Keratinocyte (primary cell): ENCODE results near the gene FAM78B. TPM values are rescaled to one million over a fixed set of nuclear protein-coding genes. Genes with fewer than 3 reads are reported as not detected.

ENCODE experiments used
- DNase-seq: peaks from one replicate; pipeline ENCODE4 v3.0.0-alpha.2; 2011; ENCODE audit warnings: low read depth, missing footprints, low spot score
- FAIRE-seq: peaks from 2 replicates; lab custom pipeline; 2011; peaks lifted over from hg19 to GRCh38; lab: Jason Lieb, UNC
- H2AFZ ChIP-seq: 2 replicates; pipeline ENCODE4 v1.6.0; 2012; ENCODE audit warnings: low read length, control low read depth, inconsistent platforms; ENCODE audit not compliant: control insufficient read depth
- H3K27ac ChIP-seq: 2 replicates; pipeline ENCODE4 v1.5.1; 2011; ENCODE audit warnings: low read length; ENCODE audit not compliant: control insufficient read depth, insufficient read depth
- H3K27me3 ChIP-seq: 3 replicates; pipeline ENCODE4 v1.6.0; 2011; ENCODE audit warnings: low read length; ENCODE audit not compliant: control insufficient read depth, insufficient read depth; ENCODE audit errors: extremely low read depth
- H3K36me3 ChIP-seq, 2 experiments: 2 replicates in 1 of 2; 3 replicates in 1 of 2; pipeline ENCODE4 v1.5.1; 2011; ENCODE audit warnings: low read length in 2 of 2, mild to moderate bottlenecking in 1 of 2; ENCODE audit not compliant: control insufficient read depth in 2 of 2, insufficient read depth in 2 of 2; ENCODE audit errors: extremely low read depth in 1 of 2
- H3K4me1 ChIP-seq: 3 replicates; pipeline ENCODE4 v1.5.1; 2011; ENCODE audit warnings: low read length; ENCODE audit not compliant: control insufficient read depth, insufficient read depth; ENCODE audit errors: extremely low read depth
- H3K4me2 ChIP-seq: 3 replicates; pipeline ENCODE4 v1.6.0; 2011; ENCODE audit warnings: low read depth, low read length; ENCODE audit not compliant: control insufficient read depth, insufficient read depth; ENCODE audit errors: extremely low read depth
- H3K4me3 ChIP-seq, 3 experiments: fragments of 200-600 bp in 1 of 3; sonication (generic) in 1 of 3; 2 replicates in 2 of 3; 3 replicates in 1 of 3; pipeline ENCODE4 v1.5.1; 2011 to 2016; ENCODE audit warnings: low read length in 3 of 3, mild to moderate bottlenecking in 3 of 3, control low read depth in 2 of 3, inconsistent platforms in 1 of 3, low read depth in 1 of 3, mixed read lengths in 1 of 3, mixed run types in 1 of 3, moderate library complexity in 1 of 3; ENCODE audit not compliant: control insufficient read depth in 2 of 3, insufficient read depth in 2 of 3; ENCODE audit errors: extremely low read depth in 1 of 3
- H3K79me2 ChIP-seq: 2 replicates; pipeline ENCODE4 v1.6.0; 2012; ENCODE audit warnings: low read length; ENCODE audit not compliant: control insufficient read depth, insufficient read depth
- H3K9ac ChIP-seq: 3 replicates; pipeline ENCODE4 v1.6.0; 2011; ENCODE audit warnings: low read length; ENCODE audit not compliant: control insufficient read depth, insufficient read depth; ENCODE audit errors: extremely low read depth
- H3K9me1 ChIP-seq: 3 replicates; pipeline ENCODE4 v1.6.0; 2011; ENCODE audit warnings: low read length; ENCODE audit not compliant: control insufficient read depth, insufficient read depth; ENCODE audit errors: extremely low read depth
- H3K9me3 ChIP-seq: 2 replicates; pipeline ENCODE4 v1.5.1; 2012; ENCODE audit warnings: low read depth, low read length; ENCODE audit not compliant: control insufficient read depth
- H4K20me1 ChIP-seq: 3 replicates; pipeline ENCODE4 v1.6.0; 2011; ENCODE audit warnings: low read length; ENCODE audit not compliant: control insufficient read depth, insufficient read depth; ENCODE audit errors: extremely low read depth
- EZH2 ChIP-seq: IDR thresholded peaks from one replicate; pipeline ENCODE4 v1.6.1; 2012; ENCODE audit warnings: inconsistent platforms, mild to moderate bottlenecking, low read length, moderate library complexity
- dilution Hi-C: fragments of 300-500 bp; cut with MboI; formaldehyde crosslinking; loops from one replicate; pipeline ENCODE4 v1.7.0; 2020; ENCODE audit warnings: low sequenced_read_pairs; ENCODE audit not compliant: extremely low pct_ligation_motif_present
- polyA plus RNA-seq, 5 experiments: library from polyadenylated mRNA; depleted of rRNA in 3 of 5; stranded (reverse) in 3 of 5; stranded (forward) in 1 of 5; unstranded in 1 of 5; fragments of >200 nt; gene quantifications; 1 replicate in 1 of 5; 2 replicates in 3 of 5; 3 replicates in 1 of 5; pipeline versions ENCODE4 v1.2.1 to v1.2.3, GENCODE V29; 2011 to 2012; ENCODE audit warnings: missing spikeins in 2 of 5, low read depth in 1 of 5, low replicate concordance in 1 of 5
- TF ChIP-seq, protein P1 (sequence below), 3 experiments: IDR thresholded peaks in 1 of 3; conservative IDR thresholded peaks in 1 of 3; optimal IDR thresholded peaks in 1 of 3; 2 replicates in 2 of 3; 3 replicates in 1 of 3; pipeline versions ENCODE3 to v1.5.1; 2011; ENCODE audit warnings: low read length in 3 of 3, mild to moderate bottlenecking in 3 of 3, moderate library complexity in 2 of 3, control low read depth in 1 of 3, inconsistent platforms in 1 of 3; ENCODE audit not compliant: insufficient read depth in 2 of 3; ENCODE audit errors: extremely low read depth in 1 of 3

FAM78B gene
- polyA plus RNA-seq, 1 donor (not counting 4 experiments of a cell fraction or from before 2014, with no cell fraction given), result 0.07 TPM

GRCh38 chr1:166169182-166169581 lies 2.4 kb upstream of the FAM78B start:
- peaks cover 22% of the 10 kb centered on the region for H3K27me3 ChIP-seq
- FAIRE-seq (no peak), DNase-seq (no peak)
- H3K36me3 ChIP-seq, result no peaks in the 10 kb centered on the region
- H3K79me2 ChIP-seq, result no peaks in the 10 kb centered on the region
- H3K4me3 ChIP-seq, result no peak overlapping the region
- dilution Hi-C loops, result no loop called here
- H4K20me1 ChIP-seq, result no peaks in the 10 kb centered on the region
- no peaks in the 10 kb centered on the region for H3K9me1 ChIP-seq
- no peaks in the 10 kb centered on the region for H3K9me3 ChIP-seq
- no peak overlapping the region for H3K4me2 ChIP-seq
- no peaks in the 10 kb centered on the region for H3K4me1 ChIP-seq
- H3K27ac ChIP-seq, result no peak overlapping the region
- TF ChIP-seq EZH2, result no peak
- TF ChIP-seq, protein P1, sequence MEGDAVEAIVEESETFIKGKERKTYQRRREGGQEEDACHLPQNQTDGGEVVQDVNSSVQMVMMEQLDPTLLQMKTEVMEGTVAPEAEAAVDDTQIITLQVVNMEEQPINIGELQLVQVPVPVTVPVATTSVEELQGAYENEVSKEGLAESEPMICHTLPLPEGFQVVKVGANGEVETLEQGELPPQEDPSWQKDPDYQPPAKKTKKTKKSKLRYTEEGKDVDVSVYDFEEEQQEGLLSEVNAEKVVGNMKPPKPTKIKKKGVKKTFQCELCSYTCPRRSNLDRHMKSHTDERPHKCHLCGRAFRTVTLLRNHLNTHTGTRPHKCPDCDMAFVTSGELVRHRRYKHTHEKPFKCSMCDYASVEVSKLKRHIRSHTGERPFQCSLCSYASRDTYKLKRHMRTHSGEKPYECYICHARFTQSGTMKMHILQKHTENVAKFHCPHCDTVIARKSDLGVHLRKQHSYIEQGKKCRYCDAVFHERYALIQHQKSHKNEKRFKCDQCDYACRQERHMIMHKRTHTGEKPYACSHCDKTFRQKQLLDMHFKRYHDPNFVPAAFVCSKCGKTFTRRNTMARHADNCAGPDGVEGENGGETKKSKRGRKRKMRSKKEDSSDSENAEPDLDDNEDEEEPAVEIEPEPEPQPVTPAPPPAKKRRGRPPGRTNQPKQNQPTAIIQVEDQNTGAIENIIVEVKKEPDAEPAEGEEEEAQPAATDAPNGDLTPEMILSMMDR (optimal IDR thresholded peaks at IDR 0.05 in 1 of 3, IDR thresholded peaks at IDR 0.05 in 1 of 3, conservative IDR thresholded peaks at IDR 0.05 in 1 of 3; ENCODE audit: extremely low read depth in 1 of 3, insufficient read depth in 2 of 3, low read length in 3 of 3), result no peak
- H2AFZ ChIP-seq, result no peak overlapping the region
- no peak overlapping the region for H3K9ac ChIP-seq

- Histone ChIP-seq H3K9ac (no peak overlapping the region), H3K9me1 (no peaks in the 10 kb centered on the region), H3K4me1 (no peaks in the 10 kb centered on the region), H4K20me1 (no peaks in the 10 kb centered on the region), H3K4me3 (peak overlapping the region; percentile 6 to 53 (median 45)), H3K9me3 (no peaks in the 10 kb centered on the region), H3K36me3 (no peaks in the 10 kb centered on the region), H3K79me2 (no peaks in the 10 kb centered on the region), H3K4me2 (peak overlapping the region; percentile 75), H3K27ac (no peak overlapping the region), H2AFZ (peak overlapping the region; percentile 1), H3K27me3 (peaks cover 28% of the 10 kb centered on the region)
- no peak for DNase-seq
- FAIRE-seq, result no peak
- no peak for TF ChIP-seq EZH2
- TF ChIP-seq, protein P1 (optimal IDR thresholded peaks at IDR 0.05 in 1 of 3, IDR thresholded peaks at IDR 0.05 in 1 of 3, conservative IDR thresholded peaks at IDR 0.05 in 1 of 3; ENCODE audit: extremely low read depth in 1 of 3, insufficient read depth in 2 of 3, low read length in 3 of 3), result no peak
- dilution Hi-C loops, result no loop called here
These were observed 748 bp upstream of the FAM78B start for GRCh38 chr1:166167572-166167925.
